HG03045 (cell line): ENCODE results near the gene F11R.
"Not testable (repeated sequence)": the region's sequence is repeated elsewhere in the genome, so short reads cannot be mapped to it uniquely, and the experiment has no call there.

Experiments
- ATAC-seq: cut with Tn5 transposase; IDR thresholded peaks from one replicate; pipeline ENCODE4 v1.9.1; 2021; ENCODE audit warnings: mild to moderate bottlenecking, moderate library complexity; ENCODE audit not compliant: unreplicated experiment

F11R gene

GRCh38 chr1:160978510-160978927, 42.4 kb downstream of the F11R start:
- ATAC-seq = no peak

- ATAC-seq = no peak
Observed at GRCh38 chr1:160975026-160975425, 45.9 kb downstream of the F11R start.

DNA sequence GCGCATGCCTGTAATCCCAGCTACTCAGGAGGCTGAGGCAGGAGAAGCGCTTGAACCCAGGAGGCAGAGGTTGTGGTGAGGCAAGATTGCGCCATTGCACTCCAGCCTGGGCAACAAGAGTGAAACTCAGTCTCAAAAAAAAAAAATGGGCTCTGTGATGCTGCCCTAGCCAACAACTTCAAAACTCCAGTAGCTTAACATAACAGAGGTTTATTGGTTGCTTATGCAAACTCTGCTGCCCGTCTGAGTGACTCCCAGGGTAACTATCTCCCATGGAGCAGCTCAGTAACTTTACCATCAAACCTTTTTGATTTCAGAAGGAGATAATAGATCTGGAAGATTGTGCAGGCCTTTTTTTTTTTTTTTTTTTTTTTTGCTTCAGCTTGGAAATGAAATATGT, 47.5 kb downstream of the F11R start:
- no peak for ATAC-seq

GRCh38 chr1:160972939-160973338, 48.0 kb downstream of the F11R start:
- no peak for ATAC-seq

- ATAC-seq = no peak
Observed at GRCh38 chr1:160971618-160972056, 49.3 kb downstream of the F11R start.

DNA sequence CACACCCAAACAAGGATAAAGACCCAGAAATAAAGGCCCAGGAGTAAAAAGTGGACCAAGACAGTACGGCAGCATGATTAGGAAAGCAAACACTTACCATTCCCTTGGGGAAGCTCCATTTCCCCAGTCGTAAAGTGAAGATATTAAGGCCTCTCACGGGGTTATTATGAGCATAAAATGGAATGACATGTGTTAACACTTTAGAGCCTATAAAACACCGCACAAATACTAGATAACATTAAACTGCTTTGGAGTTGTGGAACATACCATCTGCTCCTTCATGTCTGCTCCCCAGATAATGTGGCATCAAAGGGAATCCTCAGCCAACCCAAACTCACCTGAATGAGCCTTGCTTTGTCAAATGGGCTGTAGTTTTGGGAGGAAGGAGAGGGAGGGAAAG, 57.4 kb downstream of the F11R start:
- no peak for ATAC-seq

DNA sequence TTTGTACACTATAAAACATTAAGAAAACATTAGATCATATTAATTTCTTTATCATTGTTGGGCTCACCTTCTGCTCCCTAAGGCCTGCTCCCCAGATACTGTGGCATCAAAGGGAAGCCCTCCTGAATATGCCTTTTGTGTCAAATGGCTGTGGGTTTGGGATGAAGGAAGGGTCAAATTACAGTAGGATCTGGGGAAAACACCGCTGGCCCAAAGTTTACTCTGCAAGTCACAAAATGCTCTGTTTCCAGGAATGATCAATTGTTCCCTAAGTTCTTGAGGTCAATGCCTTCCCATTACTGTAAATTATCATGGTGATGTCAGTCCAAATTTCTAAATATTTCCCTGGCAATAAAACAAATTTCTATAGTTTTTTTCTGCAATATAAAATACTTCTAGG, 59.5 kb downstream of the F11R start:
- ATAC-seq = no peak

GRCh38 chr1:160956966-160957365, 64.0 kb downstream of the F11R start:
- no peak for ATAC-seq

GRCh38 chr1:160954158-160955104, 66.5 kb downstream of the F11R start, which contains the start of gene ITLN2:
Gene ITLN2, minus strand, starts transcription at chr1:160954809. Its CDS starts 68 bp downstream, at chr1:160954741.
- ATAC-seq = no peak

- no peak for ATAC-seq
Observed at GRCh38 chr1:160953030-160953429, 67.9 kb downstream of the F11R start.

- no peak for ATAC-seq
Observed at GRCh38 chr1:160952129-160952510, 68.8 kb downstream of the F11R start.

- no peak for ATAC-seq
Observed at GRCh38 chr1:160951443-160952128, 69.4 kb downstream of the F11R start.

- no peak for ATAC-seq
Observed at GRCh38 chr1:160950657-160951056, 70.3 kb downstream of the F11R start.

DNA sequence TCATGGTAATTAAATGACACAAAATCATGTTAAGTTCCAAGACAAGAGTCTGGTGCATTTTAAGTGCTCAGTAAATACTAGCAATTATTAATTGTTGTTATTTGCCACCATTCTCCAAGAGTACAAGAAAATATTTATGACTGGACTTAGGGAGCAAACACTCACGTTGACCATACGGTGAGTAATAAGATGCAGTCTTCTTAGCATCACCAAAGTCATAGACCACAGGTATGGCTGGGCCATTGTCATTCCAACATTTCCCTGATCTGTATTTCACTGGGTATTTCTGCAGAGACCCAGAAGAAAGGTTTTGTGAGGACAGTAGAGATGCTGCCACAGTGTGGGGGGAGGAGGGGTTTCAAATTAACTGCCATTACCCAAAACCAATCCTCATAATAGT, 71.1 kb downstream of the F11R start:
- no peak for ATAC-seq

DNA sequence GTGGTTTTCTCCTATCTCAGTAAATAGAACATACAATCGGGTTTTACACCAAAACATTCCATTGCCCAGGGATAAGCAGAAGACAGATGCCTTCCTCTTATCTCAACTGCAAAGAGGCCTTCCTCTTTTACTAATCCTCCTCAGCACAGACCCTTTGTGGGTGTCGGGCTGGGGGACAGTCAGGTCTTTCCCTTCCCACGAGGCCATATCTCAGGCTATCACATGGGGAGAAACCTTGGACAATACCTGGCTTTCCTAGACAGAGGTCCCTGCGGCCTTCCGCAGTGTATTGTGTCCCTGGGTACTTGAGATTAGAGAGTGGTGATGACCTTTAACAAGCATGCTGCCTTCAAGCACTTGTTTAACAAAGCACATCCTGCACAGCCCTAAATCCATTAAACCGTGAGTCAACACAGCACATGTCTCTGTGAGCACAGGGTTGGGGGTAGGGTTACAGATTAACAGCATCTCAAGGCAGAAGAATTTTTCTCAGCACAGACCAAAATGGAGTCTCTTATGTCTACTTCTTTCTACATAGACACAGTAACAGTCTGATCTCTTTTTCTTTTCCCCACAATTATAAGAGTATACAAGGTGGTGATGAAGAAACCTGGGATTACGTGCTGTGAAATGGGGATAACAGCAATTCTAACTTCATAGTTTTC, 71.6 kb downstream of the F11R start:
- ATAC-seq = not testable (repeated sequence)

- not testable (repeated sequence) for ATAC-seq
Observed at GRCh38 chr1:160947174-160947759, 73.7 kb downstream of the F11R start.

- ATAC-seq = not testable (repeated sequence)
Observed at GRCh38 chr1:160945881-160946280, 75.1 kb downstream of the F11R start.
